Upper lobe of left lung (tissue), 4 donors: ENCODE measurements around the gene NIT1.

Source experiments
- CTCF ChIP-seq, 6 experiments: fragments of 450-650 bp in 4 of 6; fragments of 200-600 bp in 2 of 6; sonication (generic) in 2 of 6; IDR thresholded peaks; one replicate each; pipeline ENCODE4 v1.5.1; 2016 to 2019; ENCODE audit warnings: antibody characterized with exemption in 6 of 6
- POLR2A ChIP-seq, 4 donors: fragments of 450-650 bp; IDR thresholded peaks; one replicate each; pipeline ENCODE4 v1.5.1; 2016 to 2017; ENCODE audit warnings: antibody characterized with exemption in 4 of 4, mild to moderate bottlenecking in 2 of 4
- POLR2AphosphoS5 ChIP-seq, 2 donors: sonication (generic); formaldehyde crosslinking; IDR thresholded peaks; one replicate each; pipeline ENCODE4 v1.5.1; 2017; ENCODE audit warnings: antibody characterized with exemption in 2 of 2

DNA sequence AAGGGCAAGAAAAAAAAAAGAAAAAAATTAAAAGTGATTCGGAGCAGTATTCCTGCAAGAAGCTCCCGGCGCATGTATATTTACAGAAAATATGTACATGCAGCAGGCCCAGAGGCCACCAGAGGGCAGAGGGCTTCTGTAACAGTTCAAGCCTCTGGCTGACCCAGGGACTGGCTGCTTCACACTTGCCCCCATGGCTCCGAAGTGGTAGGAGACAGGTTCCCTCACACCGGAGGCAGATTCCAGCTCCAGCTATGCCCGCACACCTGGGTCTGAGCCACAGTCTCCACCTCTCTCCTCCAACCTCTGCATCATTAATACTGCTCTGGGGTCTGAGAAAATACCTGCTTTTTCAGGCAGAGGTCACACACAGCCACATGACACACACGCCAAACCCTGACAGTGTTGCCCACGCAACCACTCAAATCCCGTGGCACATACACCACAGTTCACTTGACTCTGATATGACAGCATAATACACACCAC, 46.0 kb upstream of the NIT1 start:
- TF ChIP-seq POLR2A (IDR thresholded peaks at IDR 0.05) (no peak), CTCF (IDR thresholded peaks at IDR 0.05) (peak; percentile 53 to 72 (median 64)), POLR2AphosphoS5 (IDR thresholded peaks at IDR 0.05) (no peak)
